PC-3 (cell line): ENCODE measurements around the gene THY1.

Experiments
- CTCF ChIP-seq: fragments of 300-600 bp; sonication (generic); conservative IDR thresholded peaks from 2 replicates; pipeline ENCODE4 v1.5.1; 2017; ENCODE audit warnings: antibody characterized with exemption, low read depth, mild to moderate bottlenecking, low read length
- EZH2 ChIP-seq: fragments of 300-600 bp; sonication (generic); IDR thresholded peaks from one replicate; pipeline ENCODE4 v1.6.1; 2017; ENCODE audit warnings: antibody characterized with exemption, mild to moderate bottlenecking, low read length; ENCODE audit not compliant: unreplicated experiment

- no peak for TF ChIP-seq CTCF
- no peak for TF ChIP-seq EZH2
Measured at GRCh38 chr11:119421941-119422808, 797 bp downstream of the THY1 start.
